A673 (cell line): ENCODE data around the gene SNX30. TPM values are rescaled to one million over a fixed set of nuclear protein-coding genes. Genes with fewer than 3 reads are reported as not detected.

Experiments
- BruUV-seq: library from RNA; stranded (reverse); fragments of 400-500 nt; replicated peaks from 2 replicates; lab custom pipeline; 2021; lab: Mats Ljungman, UMichigan
- CTCF ChIA-PET: fragments of 300-600 bp; sonication (Branson Sonifier 250); formaldehyde crosslinking; loops from one replicate; lab custom pipeline; 2022; ENCODE audit warnings: antibody characterized with exemption; lab: Charles Lee
- POLR2A ChIA-PET: fragments of 300-600 bp; sonication (Branson Sonifier 250); formaldehyde crosslinking; loops from one replicate; lab custom pipeline; 2022; ENCODE audit warnings: antibody characterized with exemption; ENCODE audit not compliant: low non-redundant PET; lab: Charles Lee
- DNase-seq: peaks from one replicate; pipeline ENCODE4 v3.0.0-alpha.2; 2015; ENCODE audit warnings: low spot score
- H3K27ac ChIP-seq: fragments of 200-600 bp; sonication (generic); 2 replicates; pipeline ENCODE4 v1.5.1; 2016; ENCODE audit warnings: mixed run types, low read depth, mild to moderate bottlenecking, mixed read lengths, antibody characterized with exemption, low read length; ENCODE audit not compliant: poor library complexity, severe bottlenecking
- H3K27me3 ChIP-seq: fragments of 200-600 bp; sonication (generic); replicated peaks from 2 replicates; pipeline ENCODE4 v1.6.1; 2017; ENCODE audit warnings: mixed run types, low read depth, mild to moderate bottlenecking, mixed read lengths, antibody characterized with exemption, low read length; ENCODE audit not compliant: insufficient read depth, poor library complexity
- H3K36me3 ChIP-seq: fragments of 200-600 bp; sonication (generic); 2 replicates; pipeline ENCODE4 v1.6.1; 2016; ENCODE audit warnings: mixed run types, mild to moderate bottlenecking, mixed read lengths, antibody characterized with exemption, low read length; ENCODE audit not compliant: insufficient read depth, poor library complexity, severe bottlenecking
- H3K4me1 ChIP-seq: fragments of 200-600 bp; sonication (generic); 2 replicates; pipeline ENCODE4 v1.6.1; 2017; ENCODE audit warnings: mixed run types, mild to moderate bottlenecking, mixed read lengths, antibody characterized with exemption, low read length; ENCODE audit not compliant: insufficient read depth, poor library complexity, severe bottlenecking
- H3K4me3 ChIP-seq: fragments of 200-600 bp; sonication (generic); 2 replicates; pipeline ENCODE4 v1.5.1; 2016; ENCODE audit warnings: low read depth, mixed run types, mild to moderate bottlenecking, mixed read lengths, low read length; ENCODE audit not compliant: poor library complexity, severe bottlenecking
- H3K9me3 ChIP-seq: fragments of 200-600 bp; sonication (generic); 2 replicates; pipeline ENCODE4 v1.6.1; 2016; ENCODE audit warnings: mixed run types, low read depth, mild to moderate bottlenecking, mixed read lengths, antibody characterized with exemption, low read length; ENCODE audit not compliant: poor library complexity, severe bottlenecking
- EZH2 ChIP-seq: fragments of 200-600 bp; sonication (generic); IDR thresholded peaks from 2 replicates; pipeline ENCODE4 v1.6.1; 2017; ENCODE audit warnings: borderline replicate concordance, low read depth, mild to moderate bottlenecking, mixed read lengths, antibody characterized with exemption, low read length; ENCODE audit not compliant: poor library complexity, severe bottlenecking
- intact Hi-C: fragments of 100-400 bp; cut with micrococcal nuclease; formaldehyde crosslinking; loops from one replicate; pipeline ENCODE4 v1.10.0; 2022; ENCODE audit not compliant: unreplicated experiment
- total RNA-seq: library from RNA; stranded (reverse); gene quantifications from 2 replicates; pipeline ENCODE4 v1.2.3, GENCODE V29; 2021
- TF ChIP-seq, protein P1 (sequence below): fragments of 300-800, 200-600 bp; sonication (generic); conservative IDR thresholded peaks from 2 replicates; pipeline ENCODE4 v1.5.1; 2017; ENCODE audit warnings: low read depth, mild to moderate bottlenecking, antibody characterized with exemption, low read length, moderate library complexity, mixed read lengths

SNX30 gene
- total RNA-seq, 1 experiment from 2014 or later = 6.1 TPM

GRCh38 chr9:112839331-112839730 lies 88.8 kb downstream of the SNX30 start:
- Histone ChIP-seq H3K4me1 (no peaks in the 10 kb centered on the region), H3K4me3 (no peak overlapping the region), H3K9me3 (no peaks in the 10 kb centered on the region), H3K27me3 (no peaks in the 10 kb centered on the region), H3K36me3 (no peaks in the 10 kb centered on the region), H3K27ac (no peak overlapping the region)
- ChIA-PET CTCF (no interaction called here), POLR2A (no interaction called here)
- TF ChIP-seq EZH2 = no peak
- DNase-seq = no peak
- intact Hi-C loops = no loop called here
- BruUV-seq = no TSS peak

DNA sequence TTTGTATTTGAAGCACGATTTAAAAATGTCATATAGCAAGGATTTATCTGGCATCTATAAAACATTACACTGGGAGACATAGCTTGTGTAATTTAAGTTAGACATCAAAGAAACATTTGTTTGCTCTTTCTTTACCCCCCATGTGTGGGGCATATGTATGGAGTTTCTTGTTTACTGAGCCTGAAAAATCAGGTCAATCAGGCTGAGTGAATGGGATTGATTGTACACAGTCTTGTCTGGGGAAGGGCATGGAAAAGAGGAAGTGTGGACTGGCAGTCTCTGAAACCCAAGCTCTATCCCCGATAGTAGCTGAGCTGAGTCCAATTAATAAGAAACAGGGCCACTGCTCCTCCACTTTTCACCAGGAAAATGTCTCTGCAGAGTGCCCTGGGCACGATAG lies 90.7 kb downstream of the SNX30 start:
- H3K9me3 ChIP-seq = no peaks in the 10 kb centered on the region
- no peaks in the 10 kb centered on the region for H3K36me3 ChIP-seq
- no TSS peak for BruUV-seq
- no peak overlapping the region for H3K4me3 ChIP-seq
- intact Hi-C loops = no loop called here
- no peaks in the 10 kb centered on the region for H3K4me1 ChIP-seq
- H3K27ac ChIP-seq = no peak overlapping the region
- TF ChIP-seq, protein P1, sequence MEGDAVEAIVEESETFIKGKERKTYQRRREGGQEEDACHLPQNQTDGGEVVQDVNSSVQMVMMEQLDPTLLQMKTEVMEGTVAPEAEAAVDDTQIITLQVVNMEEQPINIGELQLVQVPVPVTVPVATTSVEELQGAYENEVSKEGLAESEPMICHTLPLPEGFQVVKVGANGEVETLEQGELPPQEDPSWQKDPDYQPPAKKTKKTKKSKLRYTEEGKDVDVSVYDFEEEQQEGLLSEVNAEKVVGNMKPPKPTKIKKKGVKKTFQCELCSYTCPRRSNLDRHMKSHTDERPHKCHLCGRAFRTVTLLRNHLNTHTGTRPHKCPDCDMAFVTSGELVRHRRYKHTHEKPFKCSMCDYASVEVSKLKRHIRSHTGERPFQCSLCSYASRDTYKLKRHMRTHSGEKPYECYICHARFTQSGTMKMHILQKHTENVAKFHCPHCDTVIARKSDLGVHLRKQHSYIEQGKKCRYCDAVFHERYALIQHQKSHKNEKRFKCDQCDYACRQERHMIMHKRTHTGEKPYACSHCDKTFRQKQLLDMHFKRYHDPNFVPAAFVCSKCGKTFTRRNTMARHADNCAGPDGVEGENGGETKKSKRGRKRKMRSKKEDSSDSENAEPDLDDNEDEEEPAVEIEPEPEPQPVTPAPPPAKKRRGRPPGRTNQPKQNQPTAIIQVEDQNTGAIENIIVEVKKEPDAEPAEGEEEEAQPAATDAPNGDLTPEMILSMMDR = no peak
- TF ChIP-seq EZH2 = no peak
- no peak for DNase-seq
- CTCF ChIA-PET = no interaction called here
- no peaks in the 10 kb centered on the region for H3K27me3 ChIP-seq
- POLR2A ChIA-PET = no interaction called here

DNA sequence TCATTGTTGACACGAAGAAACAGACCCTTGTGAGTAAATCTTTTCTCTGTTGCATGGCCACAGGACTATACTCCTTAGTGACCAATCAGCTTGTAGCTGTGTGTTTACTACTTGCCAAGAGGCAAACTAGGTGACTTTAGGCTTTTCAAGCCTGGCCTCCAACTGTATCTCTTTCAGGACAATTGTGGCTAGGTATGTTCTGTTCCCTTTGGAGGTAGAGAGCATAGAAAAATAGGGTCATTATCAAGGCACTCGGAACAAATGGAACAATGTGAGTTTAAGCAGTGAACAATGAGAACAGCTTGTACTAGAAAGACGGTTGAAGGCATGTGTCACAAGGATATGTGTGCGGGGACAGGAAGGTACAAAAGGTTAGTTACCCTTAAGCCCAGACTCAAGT lies 92.0 kb downstream of the SNX30 start:
- Histone ChIP-seq H3K36me3 (no peaks in the 10 kb centered on the region), H3K4me3 (no peak overlapping the region), H3K9me3 (no peaks in the 10 kb centered on the region), H3K27ac (no peak overlapping the region), H3K27me3 (no peaks in the 10 kb centered on the region), H3K4me1 (no peaks in the 10 kb centered on the region)
- ChIA-PET POLR2A (no interaction called here), CTCF (no interaction called here)
- intact Hi-C loops = no loop called here
- BruUV-seq = no TSS peak
- TF ChIP-seq EZH2 = no peak
- TF ChIP-seq, protein P1 = no peak
- DNase-seq = no peak
